H1 (cell line): Measurements from ENCODE around the gene SEC14L3. TPM values are rescaled to one million over a fixed set of nuclear protein-coding genes. Genes with fewer than 3 reads are reported as not detected.

Source experiments
- CTCF ChIA-PET: fragments of 300-600 bp; sonication (Branson Sonifier 250); formaldehyde crosslinking; loops from one replicate; lab custom pipeline; 2021; ENCODE audit not compliant: partially characterized antibody; lab: Charles Lee
- POLR2A ChIA-PET: fragments of 300-600 bp; sonication (Branson Sonifier 250); formaldehyde crosslinking; loops from one replicate; lab custom pipeline; 2021; ENCODE audit warnings: inconsistent platforms; ENCODE audit not compliant: partially characterized antibody; lab: Charles Lee
- DNase-seq, 2 experiments: peaks; one replicate each; pipeline versions ENCODE4 v3.0.0 to v3.0.0-alpha.2; 2010 to 2022; ENCODE audit warnings: low spot score in 2 of 2, low read depth in 1 of 2, mixed read lengths in 1 of 2
- FAIRE-seq: peaks from 2 replicates; lab custom pipeline; 2011; peaks lifted over from hg19 to GRCh38; lab: Jason Lieb, UNC
- H2AFZ ChIP-seq: 2 replicates; pipeline ENCODE4 v1.8.1; 2012; ENCODE audit warnings: low read length, inconsistent platforms
- H2AK5ac ChIP-seq: 2 replicates; pipeline ENCODE4 v1.6.1; 2013; ENCODE audit warnings: low read depth, low read length
- H2BK120ac ChIP-seq: replicated peaks from 2 replicates; pipeline ENCODE3; 2013; ENCODE audit warnings: low read depth, low read length, inconsistent platforms
- H2BK12ac ChIP-seq: 2 replicates; pipeline ENCODE4 v1.6.1; 2013; ENCODE audit warnings: low read depth, low read length
- H2BK15ac ChIP-seq: 2 replicates; pipeline ENCODE4 v1.6.1; 2013; ENCODE audit warnings: low read length
- H2BK20ac ChIP-seq: 2 replicates; pipeline ENCODE4 v1.6.1; 2013; ENCODE audit warnings: low read length
- H2BK5ac ChIP-seq: 2 replicates; pipeline ENCODE4 v1.6.1; 2013; ENCODE audit warnings: low read depth, low read length
- H3K14ac ChIP-seq: 2 replicates; pipeline ENCODE4 v1.6.1; 2013; ENCODE audit warnings: inconsistent platforms; ENCODE audit not compliant: insufficient read length
- H3K18ac ChIP-seq: 2 replicates; pipeline ENCODE4 v1.6.1; 2013; ENCODE audit warnings: low read length; ENCODE audit errors: extremely low read depth
- H3K23ac ChIP-seq: 2 replicates; pipeline ENCODE4 v1.6.1; 2013; ENCODE audit warnings: inconsistent platforms; ENCODE audit not compliant: insufficient read length
- H3K23me2 ChIP-seq: 2 replicates; pipeline ENCODE4 v1.6.1; 2013; ENCODE audit warnings: low read depth, low read length
- H3K27ac ChIP-seq: 2 replicates; pipeline ENCODE4 v1.6.1; 2011; ENCODE audit warnings: low read depth, low read length, inconsistent platforms
- H3K27me3 ChIP-seq, 4 experiments: replicated peaks in 1 of 4; 1 replicate in 1 of 4; 2 replicates in 3 of 4; pipeline versions ENCODE4 v1.6.1 to v1.8.1; 2011 to 2013; ENCODE audit warnings: low read length in 3 of 4, mild to moderate bottlenecking in 3 of 4, inconsistent platforms in 2 of 4, mixed read lengths in 2 of 4, moderate library complexity in 1 of 4; ENCODE audit not compliant: control insufficient read depth in 3 of 4, insufficient read depth in 3 of 4; ENCODE audit errors: extremely low read depth in 1 of 4
- H3K36me3 ChIP-seq, 4 experiments: 2 replicates each; pipeline versions ENCODE4 v1.6.1 to v1.8.1; 2011 to 2013; ENCODE audit warnings: mild to moderate bottlenecking in 4 of 4, low read length in 3 of 4, moderate library complexity in 2 of 4, control low read depth in 1 of 4, inconsistent platforms in 1 of 4; ENCODE audit not compliant: insufficient read depth in 4 of 4, control insufficient read depth in 2 of 4
- H3K4ac ChIP-seq: replicated peaks from 2 replicates; pipeline ENCODE3; 2013; ENCODE audit warnings: low read length, low read depth, mixed read lengths, inconsistent platforms; ENCODE audit not compliant: insufficient read length
- H3K4me1 ChIP-seq, 4 experiments: replicated peaks in 1 of 4; 1 replicate in 1 of 4; 2 replicates in 3 of 4; pipeline versions ENCODE4 v1.6.1 to v1.8.1; 2011 to 2013; ENCODE audit warnings: low read length in 3 of 4, inconsistent platforms in 2 of 4, mixed read lengths in 1 of 4; ENCODE audit not compliant: insufficient read depth in 4 of 4, control insufficient read depth in 3 of 4
- H3K4me2 ChIP-seq, 2 experiments: 2 replicates each; pipeline versions ENCODE4 v1.6.1 to v1.8.1; 2011 to 2013; ENCODE audit warnings: low read depth in 2 of 2, low read length in 2 of 2, control low read depth in 1 of 2, inconsistent platforms in 1 of 2, mild to moderate bottlenecking in 1 of 2; ENCODE audit not compliant: insufficient read depth in 1 of 2
- H3K4me3 ChIP-seq, 4 experiments: fragments of 200-600, 300-600 bp in 1 of 4; sonication (generic), shearing (Covaris generic), sonication (Bioruptor Twin) in 1 of 4; 2 replicates each; pipeline versions ENCODE4 v1.5.1 to v1.8.1; 2011 to 2016; ENCODE audit warnings: low read length in 4 of 4, low read depth in 3 of 4, control low read depth in 2 of 4, inconsistent platforms in 2 of 4, mild to moderate bottlenecking in 2 of 4, mixed read lengths in 1 of 4, moderate library complexity in 1 of 4; ENCODE audit not compliant: insufficient read depth in 2 of 4; ENCODE audit errors: extremely low read depth in 1 of 4
- H3K56ac ChIP-seq: replicated peaks from 2 replicates; pipeline ENCODE3; 2013; ENCODE audit warnings: low read depth, mild to moderate bottlenecking, mixed read lengths, low read length, inconsistent platforms; ENCODE audit not compliant: insufficient read length
- H3K79me1 ChIP-seq: 2 replicates; pipeline ENCODE4 v1.6.1; 2013; ENCODE audit warnings: low read depth, low read length, control low read depth
- H3K79me2 ChIP-seq, 2 experiments: 2 replicates each; pipeline versions ENCODE4 v1.6.1 to v1.8.1; 2012 to 2013; ENCODE audit warnings: low read length in 2 of 2, mild to moderate bottlenecking in 2 of 2, inconsistent platforms in 1 of 2; ENCODE audit not compliant: insufficient read depth in 2 of 2, control insufficient read depth in 1 of 2
- H3K9ac ChIP-seq, 4 experiments: replicated peaks in 1 of 4; 1 replicate in 1 of 4; 2 replicates in 3 of 4; pipeline versions ENCODE4 v1.6.1 to v1.8.1; 2011 to 2013; ENCODE audit warnings: low read depth in 3 of 4, low read length in 3 of 4, control low read depth in 2 of 4, mild to moderate bottlenecking in 2 of 4, moderate library complexity in 2 of 4, inconsistent platforms in 1 of 4; ENCODE audit errors: extremely low read depth in 1 of 4
- H3K9me3 ChIP-seq, 2 experiments: 2 replicates each; pipeline versions ENCODE4 v1.6.1 to v1.8.1; 2012 to 2013; ENCODE audit warnings: mild to moderate bottlenecking in 2 of 2, moderate library complexity in 2 of 2, control low read depth in 1 of 2, inconsistent platforms in 1 of 2, low read depth in 1 of 2, low read length in 1 of 2, mixed read lengths in 1 of 2; ENCODE audit not compliant: insufficient read depth in 2 of 2
- H4K20me1 ChIP-seq, 2 experiments: replicated peaks in 1 of 2; 2 replicates each; pipeline versions ENCODE3 to v1.8.1; 2011 to 2013; ENCODE audit warnings: inconsistent platforms in 2 of 2, low read length in 2 of 2, mild to moderate bottlenecking in 1 of 2; ENCODE audit not compliant: insufficient read depth in 2 of 2, control insufficient read depth in 1 of 2
- H4K5ac ChIP-seq: 2 replicates; pipeline ENCODE4 v1.6.1; 2013; ENCODE audit warnings: low read length, low read depth, mixed read lengths, inconsistent platforms; ENCODE audit not compliant: insufficient read length
- H4K8ac ChIP-seq: 2 replicates; pipeline ENCODE4 v1.8.0; 2013; ENCODE audit warnings: mild to moderate bottlenecking, moderate library complexity, low read length, inconsistent platforms; ENCODE audit not compliant: insufficient read depth; ENCODE audit errors: extremely low read depth
- H4K91ac ChIP-seq: replicated peaks from 2 replicates; pipeline ENCODE3; 2013; ENCODE audit warnings: low read length, mixed read lengths, inconsistent platforms; ENCODE audit not compliant: insufficient read length
- CEBPB ChIP-seq: IDR thresholded peaks from 2 replicates; pipeline ENCODE4 v1.6.1; 2012; ENCODE audit warnings: low read depth, low read length
- SIX5 ChIP-seq: IDR thresholded peaks from 2 replicates; pipeline ENCODE4 v1.6.1; 2011; ENCODE audit warnings: mild to moderate bottlenecking, low read depth, low read length
- WGBS, 2 experiments: shearing (Covaris generic) in 1 of 2; methylation state at CpG; one replicate each; pipeline versions ENCODE4 v1.1.6 to v1.1.7; 2013 to 2015; ENCODE audit warnings: low lambda C conversion rate in 2 of 2, mixed read lengths in 2 of 2, inconsistent platforms in 1 of 2, low coverage in 1 of 2, missing lambda C conversion rate in 1 of 2; ENCODE audit not compliant: insufficient replicate concordance in 2 of 2, insufficient coverage in 1 of 2, insufficient read length in 1 of 2; ENCODE audit errors: extremely low coverage in 1 of 2, missing lambda C conversion rate in 1 of 2; 5-methylcytosine and 5-hydroxymethylcytosine counted together
- polyA plus RNA-seq, 7 experiments: library from polyadenylated mRNA; depleted of rRNA in 3 of 7; stranded (reverse) in 5 of 7; unstranded in 2 of 7; fragments of >200 nt in 5 of 7; fragments of 200-250 nt in 2 of 7; gene quantifications; 1 replicate in 5 of 7; 2 replicates in 1 of 7; 4 replicates in 1 of 7; pipeline versions ENCODE4 v1.2.1 to v1.2.3, GENCODE V29; 2011 to 2013; ENCODE audit warnings: missing spikeins in 2 of 7, mixed read lengths in 2 of 7
- total RNA-seq: library from RNA; stranded (reverse); fragmentation: NEBNext Ultra II Directional; extraction: Animal tissue kit (Norgen Biotek cat#: 25700); gene quantifications from 2 replicates; pipeline ENCODE4 v1.2.1, GENCODE V29; 2021

The SEC14L3 gene
- total and polyA plus RNA-seq, 2 of the 8 experiments (the other 6 are each of a cell fraction or from before 2014, with no cell fraction given): not detected

GRCh38 chr22:30514252-30514651, 42.4 kb upstream of the SEC14L3 start:
- no peaks in the 10 kb centered on the region; a peak in 1 of 7 replicates for H3K4me1 ChIP-seq
- DNase-seq (no peak), FAIRE-seq (no peak)
- H3K23me2 ChIP-seq: no peaks in the 10 kb centered on the region
- no peak overlapping the region for H3K14ac ChIP-seq
- WGBS, 2 experiments: 90% methylated on average over 4 of the region's 4 CpGs; no CpG with 5 or more reads in 1 of the 2 experiments
- no peak overlapping the region for H3K23ac ChIP-seq
- H3K36me3 ChIP-seq: no peaks in the 10 kb centered on the region
- no peaks in the 10 kb centered on the region for H3K79me2 ChIP-seq
- no peak overlapping the region for H3K4me2 ChIP-seq
- no peaks in the 10 kb centered on the region for H3K9me3 ChIP-seq
- ChIA-PET POLR2A (interaction anchor here (1.6 kb wide), 1 partner anchor 11 kb away, joined by 3 read pairs; no protein-coding TSS in a partner anchor), CTCF (interaction anchor here (1.1 to 1.3 kb wide), 4 partner anchors 10 to 30 kb away, joined by 3 to 7 read pairs (median 4); no protein-coding TSS in a partner anchor)
- H2AFZ ChIP-seq: no peak overlapping the region
- H2BK15ac ChIP-seq: no peak overlapping the region
- no peak overlapping the region for H2BK120ac ChIP-seq
- H4K91ac ChIP-seq: no peak overlapping the region
- H2BK20ac ChIP-seq: no peak overlapping the region
- TF ChIP-seq CEBPB: no peak
- TF ChIP-seq SIX5: no peak
- H2BK12ac ChIP-seq: no peak overlapping the region
- no peaks in the 10 kb centered on the region for H3K27me3 ChIP-seq
- H3K18ac ChIP-seq: no peak overlapping the region
- H3K56ac ChIP-seq: no peak overlapping the region
- H2AK5ac ChIP-seq: no peak overlapping the region
- H3K4me3 ChIP-seq: no peak overlapping the region
- no peak overlapping the region for H4K8ac ChIP-seq
- H3K9ac ChIP-seq: no peak overlapping the region
- H3K27ac ChIP-seq: no peak overlapping the region
- H2BK5ac ChIP-seq: no peak overlapping the region
- H4K5ac ChIP-seq: no peak overlapping the region
- H3K79me1 ChIP-seq: no peaks in the 10 kb centered on the region
- H3K4ac ChIP-seq: no peak overlapping the region
- no peaks in the 10 kb centered on the region for H4K20me1 ChIP-seq
